Measurements from ENCODE around the gene GPT2. TPM values are rescaled to one million over a fixed set of nuclear protein-coding genes. Genes with fewer than 3 reads are reported as not detected.

The GPT2 gene
- total RNA-seq, 6 experiments from 2014 or later: 30.8 to 163 (median 92.0) TPM

DNA sequence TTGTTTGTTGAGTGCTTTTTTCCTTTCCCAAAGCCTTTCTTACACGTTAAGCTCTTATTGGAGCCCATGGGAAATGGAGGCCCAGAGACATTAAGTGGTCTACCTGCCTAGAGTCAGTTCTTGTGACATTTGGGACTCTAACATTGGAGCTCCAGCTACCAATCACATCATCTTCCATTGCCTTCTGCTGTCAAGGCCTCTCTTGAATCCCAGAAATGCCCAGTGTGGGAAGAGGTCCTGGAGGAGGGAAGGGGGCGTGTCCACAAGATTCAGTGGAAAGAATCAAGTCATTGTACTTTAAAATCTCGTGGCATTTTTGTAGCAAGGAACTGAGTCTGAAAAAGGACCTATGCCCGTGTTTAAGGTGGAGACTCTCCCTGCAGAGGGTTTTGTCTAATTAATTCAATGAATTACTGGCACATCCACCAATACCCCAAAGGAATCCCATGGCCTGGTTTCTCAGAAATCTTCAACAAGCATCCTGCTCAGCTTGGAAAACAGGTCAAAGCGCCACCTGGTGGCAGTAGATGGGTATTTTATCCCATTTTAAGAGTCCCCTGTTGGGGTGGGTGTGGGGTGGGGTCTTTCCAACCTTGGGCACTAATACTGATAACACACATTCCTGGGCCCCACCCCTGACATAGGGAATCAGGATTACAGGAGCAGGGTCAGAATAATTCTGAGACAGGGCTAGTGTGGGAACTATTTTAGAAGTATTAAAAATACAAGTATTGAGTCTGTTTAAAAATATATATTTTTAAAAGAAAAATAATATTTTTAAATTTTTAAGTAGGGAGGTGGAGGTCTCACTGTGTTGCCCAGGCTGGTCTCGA is 24.6 kb downstream of the GPT2 start:
- Histone ChIP-seq H3K36me3 (peaks cover 0 to 61% (median 31%) of the 10 kb centered on the region in 4 donors), H3K4me3 (no peak overlapping the region), H3K9me3 (no peaks in the 10 kb centered on the region), H3K27ac (no peak overlapping the region), H3K4me1 (no peaks in the 10 kb centered on the region), H3K27me3 (no peaks in the 10 kb centered on the region)
- WGBS (ENCODE audit: insufficient coverage, low coverage, low lambda C conversion rate, missing lambda C conversion rate): 52% methylated on average over 6 of the region's 6 CpGs
- peak; percentile 23 to 72 (median 63) for ATAC-seq
- no peak for TF ChIP-seq POLR2A (IDR thresholded peaks at IDR 0.05)
- TF ChIP-seq, protein P1, sequence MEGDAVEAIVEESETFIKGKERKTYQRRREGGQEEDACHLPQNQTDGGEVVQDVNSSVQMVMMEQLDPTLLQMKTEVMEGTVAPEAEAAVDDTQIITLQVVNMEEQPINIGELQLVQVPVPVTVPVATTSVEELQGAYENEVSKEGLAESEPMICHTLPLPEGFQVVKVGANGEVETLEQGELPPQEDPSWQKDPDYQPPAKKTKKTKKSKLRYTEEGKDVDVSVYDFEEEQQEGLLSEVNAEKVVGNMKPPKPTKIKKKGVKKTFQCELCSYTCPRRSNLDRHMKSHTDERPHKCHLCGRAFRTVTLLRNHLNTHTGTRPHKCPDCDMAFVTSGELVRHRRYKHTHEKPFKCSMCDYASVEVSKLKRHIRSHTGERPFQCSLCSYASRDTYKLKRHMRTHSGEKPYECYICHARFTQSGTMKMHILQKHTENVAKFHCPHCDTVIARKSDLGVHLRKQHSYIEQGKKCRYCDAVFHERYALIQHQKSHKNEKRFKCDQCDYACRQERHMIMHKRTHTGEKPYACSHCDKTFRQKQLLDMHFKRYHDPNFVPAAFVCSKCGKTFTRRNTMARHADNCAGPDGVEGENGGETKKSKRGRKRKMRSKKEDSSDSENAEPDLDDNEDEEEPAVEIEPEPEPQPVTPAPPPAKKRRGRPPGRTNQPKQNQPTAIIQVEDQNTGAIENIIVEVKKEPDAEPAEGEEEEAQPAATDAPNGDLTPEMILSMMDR (IDR thresholded peaks at IDR 0.05): peak; percentile 59 to 72 (median 69)
- intact Hi-C loops (cut with DNase I): loop anchor here (5.0 kb wide), 2 partner anchors 51 to 56 kb away; no protein-coding TSS in a partner anchor
- DNase-seq: no peak

DNA sequence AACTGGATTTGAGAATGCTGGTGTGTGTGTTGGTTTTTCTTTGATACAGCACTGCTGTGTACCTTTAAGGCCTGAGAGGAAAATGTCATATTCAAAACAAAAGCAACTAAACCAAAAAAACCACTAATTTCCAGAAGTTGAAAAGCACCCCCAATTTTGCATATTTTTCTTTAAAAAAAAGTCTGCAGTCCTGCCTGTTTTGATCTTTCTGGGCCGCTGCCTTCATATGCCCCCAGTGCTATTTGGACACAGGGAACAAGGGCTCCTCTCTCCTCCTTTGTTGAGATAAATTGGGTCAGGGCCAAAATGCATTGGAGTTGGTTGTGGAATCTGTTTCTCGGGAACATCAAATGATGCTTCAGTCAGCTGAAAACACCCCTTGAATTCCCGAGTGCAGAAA is 26.9 kb downstream of the GPT2 start:
- Histone ChIP-seq H3K27ac (no peak overlapping the region), H3K4me1 (no peaks in the 10 kb centered on the region), H3K27me3 (no peaks in the 10 kb centered on the region), H3K4me3 (no peak overlapping the region), H3K36me3 (peaks cover 0 to 68% (median 31%) of the 10 kb centered on the region in 4 donors), H3K9me3 (no peaks in the 10 kb centered on the region)
- DNase-seq: no peak
- no peak for TF ChIP-seq POLR2A (IDR thresholded peaks at IDR 0.05)
- TF ChIP-seq, protein P1 (IDR thresholded peaks at IDR 0.05): no peak
- WGBS (ENCODE audit: insufficient coverage, low coverage, low lambda C conversion rate, missing lambda C conversion rate): 64% methylated on average over 3 of the region's 3 CpGs
- ATAC-seq: no peak
- intact Hi-C loops (cut with DNase I): no loop called here

DNA sequence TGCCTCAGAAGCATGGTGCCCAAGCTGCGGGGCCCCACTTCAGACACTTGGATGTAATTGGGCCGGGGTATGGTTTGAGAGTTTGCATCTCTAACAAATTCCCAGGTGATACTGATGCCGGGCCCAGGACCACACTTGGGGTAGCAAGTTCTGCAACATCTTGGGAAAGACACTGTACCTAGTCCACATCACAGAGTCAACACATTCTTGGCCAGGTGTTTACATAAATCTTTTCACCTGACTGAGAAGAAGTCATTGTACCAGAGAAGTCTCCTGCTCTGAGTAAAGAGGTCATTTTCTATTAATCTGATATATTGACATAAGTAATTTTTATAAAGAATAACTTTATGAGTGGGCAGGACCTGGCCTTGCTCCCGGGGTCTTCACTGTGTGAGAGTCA is 27.5 kb downstream of the GPT2 start:
- intact Hi-C loops (cut with DNase I): no loop called here
- WGBS (ENCODE audit: insufficient coverage, low coverage, low lambda C conversion rate, missing lambda C conversion rate): 88% methylated on average over 1 of the region's 4 CpGs
- TF ChIP-seq, protein P1 (IDR thresholded peaks at IDR 0.05): no peak
- TF ChIP-seq POLR2A (IDR thresholded peaks at IDR 0.05): no peak
- ATAC-seq (no peak), DNase-seq (no peak)
- Histone ChIP-seq H3K4me3 (no peak overlapping the region), H3K4me1 (no peaks in the 10 kb centered on the region), H3K36me3 (peaks cover 0 to 70% (median 31%) of the 10 kb centered on the region in 4 donors), H3K27ac (no peak overlapping the region), H3K27me3 (no peaks in the 10 kb centered on the region), H3K9me3 (no peaks in the 10 kb centered on the region)

GRCh38 chr16:46914556-46915201 is 30.5 kb downstream of the GPT2 start:
- H3K9me3 ChIP-seq: no peaks in the 10 kb centered on the region
- H3K4me1 ChIP-seq: peaks cover 0 to 17% (median 6%) of the 10 kb centered on the region in 4 donors
- peaks cover 0 to 60% (median 27%) of the 10 kb centered on the region in 4 donors for H3K36me3 ChIP-seq
- no peaks in the 10 kb centered on the region for H3K27me3 ChIP-seq
- DNase-seq (no peak), ATAC-seq (no peak)
- 94% methylated on average over 8 of the region's 11 CpGs for WGBS (ENCODE audit: insufficient coverage, low coverage, low lambda C conversion rate, missing lambda C conversion rate)
- no peak overlapping the region for H3K27ac ChIP-seq
- no peak overlapping the region for H3K4me3 ChIP-seq
- TF ChIP-seq, protein P1 (IDR thresholded peaks at IDR 0.05): no peak
- TF ChIP-seq POLR2A (IDR thresholded peaks at IDR 0.05): no peak
- intact Hi-C loops (cut with DNase I): no loop called here

All from right lobe of liver (tissue), 6 donors.